ENCODE data around the gene CYTIP. TPM values are rescaled to one million over a fixed set of nuclear protein-coding genes. Genes with fewer than 3 reads are reported as not detected.
"Not testable (repeated sequence)": the region's sequence is repeated elsewhere in the genome, so short reads cannot be mapped to it uniquely, and the experiment has no call there.

The CYTIP gene
- polyA plus RNA-seq, 1 donor from 2014 or later = not detected

- Histone ChIP-seq H3K9ac (ENCODE audit: low read length) (no peak overlapping the region), H4K20me1 (ENCODE audit: insufficient read depth) (no peaks in the 10 kb centered on the region), H3K27ac (ENCODE audit: low read length) (no peak overlapping the region), H3K27me3 (ENCODE audit: insufficient read depth, low read depth, low read length) (no peaks in the 10 kb centered on the region), H3F3A (ENCODE audit: insufficient read depth, low read length, poor library complexity, severe bottlenecking) (no peaks in the 10 kb centered on the region), H3K79me2 (replicated peaks; ENCODE audit: insufficient read depth, low read length) (no peaks in the 10 kb centered on the region), H2AFZ (ENCODE audit: low read depth, low read length) (no peak overlapping the region), H3K4me2 (ENCODE audit: low read length) (no peak overlapping the region), H3K36me3 (ENCODE audit: insufficient read depth, low read length) (no peaks in the 10 kb centered on the region), H3K4me3 (ENCODE audit: low read length) (no peak overlapping the region), H3K9me2 (ENCODE audit: insufficient read depth, low read length) (no peaks in the 10 kb centered on the region), H3K9me3 (ENCODE audit: low read length) (no peaks in the 10 kb centered on the region)
- TF ChIP-seq RAD21 (conservative IDR thresholded peaks at IDR 0.05) = no peak
- no peak for TF ChIP-seq CTCF (IDR thresholded peaks at IDR 0.05; ENCODE audit: poor library complexity, severe bottlenecking)
- no peak for TF ChIP-seq EP300 (conservative IDR thresholded peaks at IDR 0.05; ENCODE audit: poor library complexity, severe bottlenecking)
- TF ChIP-seq SMC3 (conservative IDR thresholded peaks at IDR 0.05; ENCODE audit: poor library complexity) = no peak
- no peak for TF ChIP-seq EZH2 (IDR thresholded peaks at IDR 0.05; ENCODE audit: borderline replicate concordance, insufficient read depth, low read length, poor library complexity, severe bottlenecking)
- no peak for TF ChIP-seq MXI1 (conservative IDR thresholded peaks at IDR 0.05; ENCODE audit: poor library complexity, severe bottlenecking)
- no peak for TF ChIP-seq TAF1 (IDR thresholded peaks at IDR 0.05; ENCODE audit: low read depth)
Observed at GRCh38 chr2:157413326-157414035, 30.4 kb downstream of the CYTIP start.

DNA sequence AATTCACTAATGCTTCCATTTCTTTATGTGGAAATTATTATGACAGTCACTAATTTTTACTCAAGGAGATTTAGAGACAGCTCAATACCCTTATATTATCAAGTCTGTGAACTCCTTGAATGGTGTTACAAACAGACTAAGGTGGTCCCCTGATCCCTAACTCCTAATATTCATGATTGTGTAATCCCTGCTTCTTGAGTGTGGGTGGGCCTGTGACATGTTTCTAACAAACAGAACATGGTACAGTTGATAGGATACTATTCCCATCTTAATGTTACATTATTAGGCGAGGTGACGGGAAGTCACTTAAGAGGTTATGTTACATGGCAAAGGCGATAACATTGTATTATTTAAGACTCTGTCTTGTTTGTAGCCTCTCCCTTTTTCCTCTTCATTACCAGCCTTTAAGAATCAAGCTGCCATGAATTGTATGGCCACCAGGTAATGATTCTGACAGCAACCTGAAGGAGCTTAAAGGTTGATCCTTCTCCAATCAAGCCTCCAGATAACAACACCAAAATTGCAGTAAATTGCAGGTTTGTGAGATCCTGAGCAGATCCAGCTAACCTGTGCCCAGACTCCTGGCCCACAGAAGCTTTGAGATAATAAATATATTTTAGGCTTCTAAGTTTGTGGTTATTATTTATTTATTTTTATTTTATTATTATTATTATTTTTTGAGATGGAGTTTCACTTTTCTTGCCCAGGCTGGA, 32.1 kb downstream of the CYTIP start:
- Histone ChIP-seq H2AFZ (ENCODE audit: low read depth, low read length) (no peak overlapping the region), H3K9ac (ENCODE audit: low read length) (no peak overlapping the region), H3K9me2 (ENCODE audit: insufficient read depth, low read length) (no peaks in the 10 kb centered on the region), H3K4me2 (ENCODE audit: low read length) (no peak overlapping the region), H3K36me3 (ENCODE audit: insufficient read depth, low read length) (no peaks in the 10 kb centered on the region), H3K9me3 (ENCODE audit: low read length) (no peaks in the 10 kb centered on the region), H3K27me3 (ENCODE audit: insufficient read depth, low read depth, low read length) (no peaks in the 10 kb centered on the region), H3F3A (ENCODE audit: insufficient read depth, low read length, poor library complexity, severe bottlenecking) (no peaks in the 10 kb centered on the region), H4K20me1 (ENCODE audit: insufficient read depth) (no peaks in the 10 kb centered on the region), H3K4me3 (ENCODE audit: low read length) (no peak overlapping the region), H3K27ac (ENCODE audit: low read length) (no peak overlapping the region), H3K79me2 (replicated peaks; ENCODE audit: insufficient read depth, low read length) (no peaks in the 10 kb centered on the region)
- TF ChIP-seq EZH2 (IDR thresholded peaks at IDR 0.05; ENCODE audit: borderline replicate concordance, insufficient read depth, low read length, poor library complexity, severe bottlenecking) = no peak

GRCh38 chr2:157405398-157405797, 38.5 kb downstream of the CYTIP start:
- not testable (repeated sequence) for H3K36me3 ChIP-seq (ENCODE audit: insufficient read depth, low read length); H3K9ac ChIP-seq (ENCODE audit: low read length); H2AFZ ChIP-seq (ENCODE audit: low read depth, low read length); H3F3A ChIP-seq (ENCODE audit: insufficient read depth, low read length, poor library complexity, severe bottlenecking); H3K4me2 ChIP-seq (ENCODE audit: low read length); H3K9me3 ChIP-seq (ENCODE audit: low read length); H3K27me3 ChIP-seq (ENCODE audit: insufficient read depth, low read depth, low read length); H3K4me3 ChIP-seq (ENCODE audit: low read length); H3K9me2 ChIP-seq (ENCODE audit: insufficient read depth, low read length); H4K20me1 ChIP-seq (ENCODE audit: insufficient read depth); H3K27ac ChIP-seq (ENCODE audit: low read length); H3K79me2 ChIP-seq (replicated peaks; ENCODE audit: insufficient read depth, low read length)
